ENCODE data around the gene PLXNA2.

PLXNA2 gene

DNA sequence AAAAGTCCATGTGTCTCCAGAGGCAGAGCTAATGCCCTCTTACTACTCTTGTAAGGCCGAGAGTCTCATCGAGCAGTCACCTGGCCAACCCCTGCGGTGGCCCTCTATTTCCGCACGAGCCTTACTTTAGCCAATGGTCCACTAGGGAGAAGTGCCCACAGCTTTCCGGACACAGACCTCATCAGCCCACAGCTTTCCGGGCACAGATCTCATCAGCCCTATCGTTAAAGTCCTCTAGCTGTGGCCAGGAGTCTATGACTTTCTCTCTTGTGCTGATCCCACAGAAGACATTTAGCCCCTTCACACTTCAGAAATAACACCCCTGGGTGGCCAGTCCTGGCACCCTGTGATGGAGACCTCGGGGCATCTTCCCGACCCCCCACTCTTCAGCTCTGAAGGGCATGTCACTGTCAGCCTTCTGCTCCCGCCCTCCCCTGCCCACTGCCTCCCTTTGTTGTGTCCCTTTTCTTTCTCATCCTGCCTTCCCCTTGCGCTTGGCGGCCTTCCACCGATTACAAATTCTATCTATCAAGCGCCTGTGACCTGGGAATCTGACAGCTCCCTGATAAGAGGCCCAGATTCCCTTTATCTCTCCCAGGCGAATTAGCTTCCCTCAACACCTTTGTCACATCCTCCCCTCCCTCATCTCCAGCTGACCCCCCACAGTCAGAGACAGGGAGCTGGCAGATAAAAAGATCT is 161.0 kb downstream of the PLXNA2 start:
- no peak for DNase-seq

DNA sequence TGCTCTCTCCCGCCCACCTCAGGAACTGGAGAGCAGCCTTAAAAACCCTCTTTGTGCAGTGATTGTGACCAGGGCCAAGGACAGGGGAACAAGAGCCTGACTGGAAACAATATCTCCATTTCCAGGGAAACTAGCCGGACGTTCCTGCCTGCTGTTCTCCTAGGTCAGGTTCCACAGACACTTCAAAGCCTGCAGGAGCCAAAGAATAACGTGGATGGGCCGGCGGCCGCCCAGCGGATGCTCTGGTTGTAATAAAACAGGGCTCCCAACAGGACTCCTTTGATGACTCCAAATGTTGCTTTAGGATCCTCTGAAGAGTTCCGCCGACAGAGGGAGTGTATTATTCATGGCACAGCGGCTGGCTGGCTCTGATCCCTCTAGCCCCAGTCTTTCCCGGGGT is 162.2 kb downstream of the PLXNA2 start:
- DNase-seq = no peak

DNA sequence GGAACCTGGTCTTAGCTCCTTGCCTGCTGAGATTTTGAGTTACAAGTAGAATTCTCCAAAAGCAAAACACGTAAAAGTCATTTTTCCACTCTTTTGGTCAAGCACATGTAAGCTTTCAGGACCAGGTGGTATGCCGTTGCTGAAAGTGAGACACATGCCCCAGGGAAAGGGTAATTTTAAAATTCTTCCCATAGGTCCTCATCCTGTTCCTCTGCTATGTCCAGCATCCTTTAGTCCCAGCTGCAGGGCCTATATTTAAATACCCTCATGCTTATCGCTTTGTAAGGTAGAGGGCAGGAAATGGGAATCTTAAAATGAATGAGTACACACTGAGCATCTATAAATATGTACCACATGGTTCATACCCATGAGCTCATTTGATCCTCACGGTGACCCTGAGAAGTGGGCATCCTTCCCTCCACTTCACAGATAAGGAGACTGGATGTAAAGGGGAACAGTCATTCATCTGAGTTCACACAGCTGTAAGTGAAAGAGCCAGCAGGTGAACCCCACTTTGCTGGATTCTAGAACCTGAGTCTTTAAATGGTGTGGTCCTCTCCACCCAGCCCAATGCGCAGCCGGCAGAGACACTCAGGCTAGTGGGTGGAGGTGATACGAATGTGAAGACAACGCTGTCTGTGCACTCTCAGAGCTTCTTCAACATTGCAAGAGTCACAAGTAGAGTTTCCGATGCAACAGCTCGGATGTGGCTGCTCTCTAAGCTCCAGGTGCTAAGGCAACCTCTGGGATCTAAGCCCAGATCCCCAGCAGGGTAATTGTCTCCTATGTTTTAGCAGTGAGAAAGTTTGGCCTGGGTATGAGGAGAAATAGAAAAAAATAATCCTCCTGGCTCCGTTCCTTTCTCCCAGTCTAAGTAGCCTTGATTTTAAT is 163.5 kb downstream of the PLXNA2 start:
- DNase-seq = no peak

DNA sequence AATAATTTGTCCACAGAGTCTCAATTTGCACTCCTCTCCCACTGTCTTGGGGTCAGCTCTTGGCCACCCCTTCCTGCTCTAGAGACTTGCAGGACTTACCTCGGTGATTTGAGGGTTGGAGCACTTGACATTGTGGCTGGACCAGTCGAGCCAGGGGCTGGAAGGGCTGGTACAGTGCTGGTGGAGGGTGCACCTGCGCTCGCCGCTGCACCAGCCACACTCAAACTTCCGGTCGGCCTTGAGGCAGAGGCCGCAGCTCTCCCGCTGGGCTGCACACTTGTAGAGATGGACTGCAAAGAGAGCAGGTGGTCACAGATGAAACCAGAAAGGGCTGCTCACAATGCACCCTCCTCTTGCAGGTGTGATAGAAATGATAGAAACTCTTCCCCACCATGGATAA is 165.0 kb downstream of the PLXNA2 start:
- DNase-seq = no peak

DNA sequence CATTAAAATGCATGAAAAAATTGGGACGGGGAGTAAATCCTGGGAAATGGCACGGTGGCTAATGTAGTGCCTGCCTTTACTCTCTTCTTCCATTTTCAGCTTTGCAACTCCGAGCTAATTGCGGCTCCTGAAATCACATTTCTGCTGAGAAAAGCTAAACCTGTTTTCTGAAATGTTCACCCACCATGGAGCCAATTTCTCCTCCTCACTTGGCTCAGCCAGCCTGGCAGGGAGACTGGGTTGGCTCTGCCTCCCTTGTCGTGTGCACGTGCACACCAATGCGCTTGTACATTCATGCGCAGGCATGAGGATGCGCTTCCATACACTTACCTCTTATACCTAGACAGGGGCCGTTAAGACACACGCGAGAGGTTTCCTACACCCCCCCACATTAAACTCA is 165.4 kb downstream of the PLXNA2 start:
- no peak for DNase-seq

DNA sequence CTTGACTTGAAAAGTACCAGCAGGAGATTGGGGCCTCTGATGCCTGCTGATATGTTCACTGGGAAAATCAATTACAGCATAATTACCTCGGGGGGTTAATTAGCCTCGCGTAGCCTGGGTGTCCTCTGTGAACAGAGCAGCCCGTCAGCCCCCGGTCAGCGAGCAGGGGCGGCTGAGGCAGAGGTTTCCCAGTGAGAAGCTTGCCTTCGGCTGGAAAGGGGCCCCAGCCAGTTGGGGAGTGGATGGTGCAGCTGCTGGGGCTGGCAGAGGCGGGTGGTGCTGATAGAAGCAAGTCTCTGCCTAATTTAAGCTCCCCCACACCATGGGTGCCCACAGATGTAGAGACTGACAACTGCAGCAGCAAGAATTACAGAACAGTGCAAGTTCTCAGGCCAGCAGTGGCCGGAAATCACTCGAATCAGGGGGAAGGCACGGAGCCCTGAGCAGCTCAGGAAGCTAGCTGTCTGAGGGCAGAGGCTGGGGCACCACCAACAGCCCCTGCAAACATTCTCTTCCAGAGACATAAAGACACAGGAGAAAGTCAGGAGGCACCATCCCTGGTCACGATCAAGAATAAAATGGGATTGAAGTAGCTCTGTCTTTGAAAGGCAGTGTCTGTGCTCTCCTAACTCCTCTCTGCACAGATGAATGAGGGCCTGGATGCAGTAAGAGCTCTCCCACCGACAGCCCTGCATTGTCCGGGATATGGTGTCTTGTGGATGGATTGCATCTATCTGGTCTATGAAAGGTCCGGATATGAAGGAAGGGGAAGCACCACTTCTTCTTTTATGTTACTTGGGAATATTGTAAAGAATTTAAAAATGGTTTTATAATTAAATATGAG is 166.7 kb downstream of the PLXNA2 start:
- no peak for DNase-seq

DNA sequence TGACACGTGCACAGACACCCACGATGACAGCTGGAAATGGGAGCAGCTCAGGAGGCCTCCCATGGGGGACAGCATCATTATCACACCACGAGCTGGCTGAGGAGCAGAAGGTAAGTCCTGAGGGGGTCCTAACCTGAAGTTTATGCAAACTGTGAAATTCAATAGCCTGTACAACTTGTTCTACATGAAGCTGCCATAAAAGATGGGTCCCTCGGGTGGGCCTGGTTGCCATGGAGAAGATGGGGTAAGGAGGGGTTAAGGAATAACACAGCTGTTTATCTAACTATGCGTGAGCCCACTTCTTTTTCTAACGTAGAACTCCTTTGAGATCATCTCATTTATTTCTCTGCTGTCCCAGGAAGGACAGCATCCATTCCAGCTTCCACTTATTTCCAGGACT is 169.8 kb downstream of the PLXNA2 start:
- DNase-seq = no peak

DNA sequence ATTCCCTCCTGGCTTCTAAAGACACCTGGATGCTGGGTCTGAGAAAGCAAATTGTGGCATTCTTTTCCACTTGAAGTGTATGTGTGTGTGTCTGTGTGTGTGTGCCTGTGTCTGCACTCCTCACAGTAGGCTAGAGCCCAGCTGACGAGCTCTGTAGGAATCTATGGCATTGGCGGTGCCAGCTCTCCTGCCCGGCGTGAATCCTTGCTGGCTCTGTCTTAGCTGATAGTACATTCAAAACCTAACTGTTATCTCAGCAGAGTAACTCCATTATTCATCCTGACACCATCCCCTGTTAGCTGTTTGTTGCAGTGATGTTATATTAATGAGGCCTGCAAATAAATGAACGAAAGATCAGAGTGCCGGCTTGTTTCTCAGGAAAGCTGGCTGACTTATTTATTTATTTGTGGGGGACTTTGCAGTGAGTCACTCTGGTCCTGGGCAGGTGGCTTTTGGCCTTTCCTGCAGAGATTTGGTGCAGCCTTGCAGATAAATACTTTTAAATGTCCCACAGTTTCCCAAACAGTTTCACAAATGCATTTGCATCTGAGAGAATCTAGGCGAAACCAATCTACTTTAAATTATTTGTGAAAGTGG is 172.7 kb downstream of the PLXNA2 start:
- no peak for DNase-seq

DNA sequence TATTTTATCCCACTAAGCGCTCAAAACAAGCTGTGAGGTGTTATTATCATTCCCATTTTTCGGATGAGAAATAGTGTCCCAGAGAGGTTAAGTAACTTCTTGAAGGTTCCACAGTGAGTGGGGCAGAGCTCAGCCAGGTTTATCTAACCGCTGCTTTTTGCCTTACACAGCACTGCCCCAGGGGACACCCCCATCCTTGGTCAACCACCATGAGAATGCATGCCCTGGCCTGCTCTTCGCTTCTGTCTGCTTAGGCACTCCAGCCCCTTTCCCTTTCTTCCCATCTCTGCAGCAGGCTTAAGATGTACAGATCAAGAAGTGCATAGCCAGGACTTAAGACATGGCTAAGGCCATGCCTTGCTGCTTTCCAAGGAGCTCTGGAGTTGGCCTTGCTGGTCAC is 174.3 kb downstream of the PLXNA2 start:
- DNase-seq = no peak

DNA sequence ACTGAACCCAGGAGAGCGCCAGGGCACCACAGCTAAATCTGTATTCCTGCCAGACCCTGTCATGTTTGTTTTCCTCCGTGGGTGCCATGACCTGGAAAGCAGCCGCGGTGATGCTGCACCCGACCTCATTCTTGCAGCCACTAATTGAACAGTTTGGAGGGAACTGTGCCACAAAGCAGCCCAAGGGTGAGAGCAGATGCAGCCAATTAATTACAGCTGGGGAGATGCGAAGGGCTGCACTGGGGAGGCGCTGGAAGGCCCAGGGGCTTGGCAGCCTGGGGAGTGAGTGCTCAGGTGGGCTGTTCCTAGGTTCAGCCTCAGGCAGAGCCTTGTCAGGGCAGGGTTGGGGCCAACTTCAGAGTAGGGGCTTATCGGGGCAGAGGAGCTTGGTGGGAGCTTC is 174.9 kb downstream of the PLXNA2 start:
- DNase-seq = no peak

DNA sequence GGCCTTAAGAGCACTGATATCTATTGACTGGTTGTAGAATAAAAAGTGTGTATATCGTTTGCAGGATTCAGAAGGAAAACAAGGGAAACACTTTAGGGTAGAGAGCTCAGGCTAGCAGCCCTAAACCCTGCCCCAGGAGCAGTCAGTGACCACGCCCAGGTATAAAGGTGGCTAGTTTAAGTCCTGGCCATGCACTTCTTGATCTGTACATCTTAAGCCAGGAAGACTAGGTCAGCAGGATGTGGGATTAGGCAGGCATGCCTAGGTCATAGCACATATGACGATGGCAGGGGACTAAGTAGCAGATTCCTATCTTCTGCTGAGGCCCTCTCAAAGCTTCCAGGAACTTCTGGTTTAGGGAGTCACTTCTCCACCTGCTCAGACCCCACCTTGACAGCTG is 175.3 kb downstream of the PLXNA2 start:
- no peak for DNase-seq

DNA sequence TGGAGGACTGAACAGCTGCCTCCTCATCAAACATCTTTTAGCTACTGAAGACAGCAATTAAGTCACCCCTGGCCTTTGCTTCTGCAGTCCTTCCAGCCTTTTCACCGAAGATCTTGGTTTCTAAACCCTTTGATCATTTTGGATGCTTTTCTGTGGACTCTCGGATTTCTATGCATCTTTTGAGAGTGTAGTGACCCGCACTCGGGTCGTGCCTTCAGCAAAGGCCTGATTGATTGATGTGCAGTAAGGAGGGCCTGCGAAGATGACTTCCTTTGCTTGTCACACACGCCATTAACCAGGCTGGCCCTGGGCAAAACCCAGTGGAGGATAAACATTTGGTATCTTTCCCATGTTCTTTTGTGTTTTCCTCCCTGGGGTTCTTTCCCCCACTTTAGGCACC is 175.8 kb downstream of the PLXNA2 start:
- DNase-seq = no peak

DNA sequence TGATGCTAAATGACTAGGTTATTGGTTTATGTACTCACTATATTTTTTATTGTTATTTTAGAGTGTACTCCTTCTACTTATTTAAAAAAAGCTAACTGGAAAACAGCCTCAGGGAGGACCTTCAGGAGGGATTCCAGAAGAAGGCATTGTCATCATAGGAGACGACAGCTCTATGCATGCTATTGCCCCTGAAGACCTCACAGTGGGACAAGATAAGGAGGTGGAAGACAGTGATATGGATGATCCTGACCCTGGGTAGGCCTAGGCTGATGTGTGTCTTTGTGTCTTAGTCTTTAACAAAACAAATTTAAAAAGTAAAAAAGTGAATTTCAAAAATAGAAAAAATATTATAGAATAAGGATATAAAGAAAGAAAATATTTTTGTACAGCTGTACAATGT is 177.6 kb downstream of the PLXNA2 start:
- DNase-seq = no peak

DNA sequence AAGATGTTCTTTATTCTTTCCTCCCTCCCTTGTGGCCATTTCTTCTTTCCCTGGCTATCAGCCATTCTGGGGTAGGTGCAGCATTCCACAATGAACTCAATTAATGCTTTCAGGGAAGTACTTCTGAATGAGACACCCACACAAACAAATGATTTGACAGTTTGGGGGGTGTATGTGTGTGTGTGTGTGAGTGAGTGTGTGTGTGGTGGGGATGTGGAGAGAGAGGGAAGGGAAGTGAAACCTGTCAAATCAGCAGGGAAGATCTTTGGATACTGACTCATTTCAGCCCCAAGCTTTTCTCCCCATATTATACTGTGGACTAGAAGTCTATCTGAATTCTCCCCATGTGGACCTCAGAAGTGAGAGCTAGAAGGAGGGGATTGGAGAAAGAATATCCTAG is 178.3 kb downstream of the PLXNA2 start:
- no peak for DNase-seq

DNA sequence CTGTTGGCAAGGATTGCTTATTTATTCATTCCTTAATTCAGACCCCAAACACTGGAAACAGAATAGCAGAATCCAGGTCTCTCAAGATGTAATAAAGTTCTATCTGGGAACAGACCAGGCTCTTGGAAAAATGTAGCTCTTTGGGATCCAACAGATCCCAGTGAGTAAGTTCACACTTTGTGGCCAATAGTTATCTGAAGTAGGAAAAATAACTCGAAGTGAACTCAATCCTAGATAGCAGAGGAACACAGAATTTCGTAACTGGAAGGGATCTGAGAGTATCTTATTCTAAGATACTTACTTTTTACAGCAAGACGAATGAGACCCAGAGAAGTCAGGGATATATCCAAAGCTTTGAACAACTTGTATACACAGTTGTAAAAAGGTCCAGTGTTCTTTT is 182.6 kb downstream of the PLXNA2 start:
- DNase-seq = no peak

DNA sequence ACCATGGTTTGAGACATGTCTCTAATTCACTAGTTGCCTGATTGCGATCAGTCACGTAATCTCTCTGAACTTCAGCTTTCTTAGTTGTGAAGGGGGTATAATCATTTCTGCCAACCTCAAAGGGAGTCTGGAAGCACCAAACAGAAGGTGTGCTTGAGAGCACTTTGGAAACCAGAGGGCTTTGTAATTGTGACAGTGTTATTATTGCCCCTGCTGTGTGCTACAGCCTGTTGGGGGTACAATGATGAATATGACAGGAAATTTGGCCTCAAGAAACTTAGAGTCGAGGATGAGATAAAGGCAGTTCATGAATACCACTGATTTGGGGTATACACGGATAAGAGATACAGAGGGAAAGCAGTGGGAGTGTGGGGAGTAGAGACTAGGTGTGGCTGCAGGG is 183.1 kb downstream of the PLXNA2 start:
- DNase-seq = no peak

DNA sequence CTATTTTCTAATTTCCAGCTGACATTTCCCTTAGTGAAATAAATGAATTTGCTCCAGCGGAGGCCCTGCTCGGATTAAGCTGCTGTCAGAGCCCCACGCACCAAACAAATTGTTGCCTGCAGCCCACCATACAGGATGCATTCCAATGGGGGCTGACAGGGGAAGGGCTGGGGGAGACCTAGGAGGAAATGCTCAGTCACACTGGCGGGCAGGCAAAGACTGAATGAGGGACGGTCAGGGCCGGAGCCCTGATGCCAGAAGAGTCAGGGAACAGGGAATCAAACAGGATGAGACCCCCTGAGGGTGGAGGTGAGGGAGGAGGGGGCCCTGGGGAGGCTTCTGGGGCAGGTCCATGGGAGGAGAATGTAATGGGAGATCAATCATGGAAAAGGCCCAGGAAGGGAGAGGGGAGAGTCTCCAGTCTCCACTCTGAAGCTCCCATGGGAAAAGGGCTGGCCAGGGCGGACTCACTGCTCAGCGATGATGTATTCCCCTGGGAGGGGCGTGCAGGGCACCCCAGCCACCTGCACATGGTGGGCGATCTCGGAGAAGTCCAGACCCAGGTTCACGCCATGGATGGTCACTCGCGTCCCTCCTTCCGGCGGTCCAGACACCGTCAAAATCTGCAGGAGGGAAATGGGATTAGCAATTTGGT is 183.8 kb downstream of the PLXNA2 start:
- no peak for DNase-seq

DNA sequence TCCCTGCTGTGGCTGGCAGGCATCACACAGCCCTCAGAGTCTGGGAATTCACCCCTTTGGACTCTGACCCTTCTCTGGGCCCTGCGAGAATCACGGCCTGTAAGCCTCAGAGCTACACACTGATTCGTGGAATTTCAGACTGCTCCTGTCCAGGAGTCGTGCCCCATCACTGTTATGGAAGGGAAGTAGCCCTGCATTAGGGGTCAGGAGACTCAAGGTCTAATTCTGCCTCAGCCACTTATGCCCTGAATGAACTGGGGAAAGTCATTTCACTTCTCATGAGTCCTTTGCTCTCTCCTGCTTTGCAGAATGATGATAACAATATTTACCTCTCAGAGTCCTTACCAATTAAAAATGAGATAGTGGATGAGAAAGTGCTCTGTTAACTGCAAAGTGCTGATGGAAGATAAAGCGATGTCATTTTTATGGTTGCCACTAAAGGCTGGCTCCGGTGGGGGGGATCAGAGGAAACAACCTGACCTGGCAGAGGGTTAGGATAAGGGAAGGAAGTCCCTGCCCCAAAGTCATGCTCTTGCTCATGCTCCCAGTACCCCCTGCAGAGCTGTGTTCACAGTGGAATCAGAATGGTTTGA is 184.7 kb downstream of the PLXNA2 start:
- DNase-seq = no peak

DNA sequence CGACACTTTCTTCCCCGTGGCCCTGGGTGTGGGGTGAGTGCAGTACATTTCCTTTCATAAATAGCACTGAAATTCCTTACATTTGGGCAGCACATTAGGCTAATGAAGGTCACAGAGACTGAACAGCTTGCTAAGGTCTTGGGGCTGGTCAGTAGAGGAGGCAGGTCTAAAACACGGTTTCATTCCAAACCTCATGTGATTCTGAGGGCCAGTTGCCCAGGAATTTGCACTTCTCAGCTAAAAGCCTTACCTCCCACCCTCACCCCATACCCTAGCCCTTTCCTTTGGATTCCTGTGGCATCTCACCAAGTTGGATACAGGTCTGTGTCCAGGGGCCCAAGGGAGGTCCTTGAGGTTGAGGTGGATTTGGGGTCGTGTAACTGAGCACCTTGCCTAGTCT is 185.4 kb downstream of the PLXNA2 start:
- no peak for DNase-seq

DNA sequence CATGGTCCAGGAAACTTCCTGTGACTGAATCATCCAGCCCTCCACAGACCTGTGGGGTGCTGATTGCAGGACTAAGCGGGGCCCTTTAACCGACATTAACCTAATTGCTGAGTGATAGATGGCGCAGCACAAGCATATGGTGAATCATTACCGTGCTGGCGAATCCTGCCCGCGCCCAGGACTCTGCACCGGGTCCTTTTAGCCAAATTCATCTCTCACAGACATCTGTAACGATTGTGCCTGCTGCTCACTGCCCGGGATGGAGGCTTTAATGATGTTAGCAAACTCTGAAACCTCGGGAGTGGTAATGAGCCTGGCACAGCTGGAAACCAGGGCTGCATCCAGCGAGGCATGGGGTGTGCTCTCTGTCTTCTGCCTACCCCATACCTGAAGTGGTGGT is 185.9 kb downstream of the PLXNA2 start:
- DNase-seq = no peak

DNA sequence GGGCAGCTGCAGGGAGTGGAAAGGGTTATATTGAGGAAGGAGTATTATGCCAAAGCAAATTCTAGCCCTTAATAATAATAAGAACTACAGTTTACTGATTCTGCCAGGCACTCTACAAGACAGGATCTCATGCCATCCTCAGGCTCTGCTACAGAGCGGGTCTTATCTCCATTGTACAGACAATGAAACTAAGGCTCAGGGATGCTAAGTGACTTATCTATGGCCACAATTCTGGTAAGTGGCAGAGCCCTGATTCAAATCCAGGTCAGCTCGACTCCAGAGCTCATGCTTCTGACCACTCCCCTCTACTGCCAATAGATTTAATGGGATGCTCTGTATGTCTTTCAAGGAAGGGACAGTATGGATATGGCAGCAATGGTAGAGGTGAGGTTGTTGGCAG is 187.1 kb downstream of the PLXNA2 start:
- no peak for DNase-seq

DNA sequence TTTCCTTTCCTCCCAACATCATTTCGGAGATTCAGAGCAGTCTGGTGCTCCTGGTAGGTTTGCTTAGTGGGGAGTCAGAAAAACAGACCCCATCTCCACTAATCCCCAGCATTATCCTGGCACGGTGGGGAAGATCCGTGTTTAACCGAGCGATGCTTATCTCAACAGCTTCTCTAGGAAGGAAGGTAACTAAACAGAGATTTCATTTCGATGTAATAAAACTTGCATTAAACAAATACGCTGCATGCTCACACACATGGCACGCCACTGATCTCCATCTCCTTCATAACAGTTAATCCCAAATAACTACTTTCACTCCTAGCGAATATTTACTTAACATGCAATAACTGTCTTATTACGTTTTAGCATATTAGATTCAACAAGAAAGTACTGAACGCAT is 188.6 kb downstream of the PLXNA2 start:
- no peak for DNase-seq

Measured in DMS53 (cell line).